ENCODE results near the gene AKAP6. TPM values are rescaled to one million over a fixed set of nuclear protein-coding genes. Genes with fewer than 3 reads are reported as not detected.

AKAP6 gene
- total RNA-seq, 1 donor from 2014 or later = 5.1 TPM

DNA sequence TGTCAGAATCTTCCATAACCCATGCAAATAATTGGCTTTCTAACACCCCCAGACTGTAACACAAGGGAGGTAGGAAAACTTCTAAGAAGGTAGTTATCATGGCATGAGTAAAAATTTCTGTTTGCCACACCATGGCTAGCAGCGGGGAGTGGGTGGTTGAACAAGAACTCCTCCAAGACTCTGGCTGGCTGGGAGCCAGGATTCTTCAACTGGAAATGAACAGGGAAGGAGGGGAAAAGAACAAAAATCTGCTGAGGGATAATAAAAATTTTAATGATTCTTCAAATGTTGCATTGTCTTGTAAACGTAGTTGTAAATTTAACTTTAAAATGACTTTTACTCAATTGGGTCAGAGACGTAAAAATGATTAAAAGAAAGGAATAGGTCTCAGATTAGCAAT lies 78.9 kb downstream of the AKAP6 start:
- DNase-seq (ENCODE audit: low read depth) = peak; percentile 65

GRCh38 chr14:32412103-32412502 lies 83.0 kb downstream of the AKAP6 start:
- no peak for DNase-seq (ENCODE audit: low read depth)

GRCh38 chr14:32412532-32412931 lies 83.4 kb downstream of the AKAP6 start:
- DNase-seq (ENCODE audit: low read depth) = no peak

DNA sequence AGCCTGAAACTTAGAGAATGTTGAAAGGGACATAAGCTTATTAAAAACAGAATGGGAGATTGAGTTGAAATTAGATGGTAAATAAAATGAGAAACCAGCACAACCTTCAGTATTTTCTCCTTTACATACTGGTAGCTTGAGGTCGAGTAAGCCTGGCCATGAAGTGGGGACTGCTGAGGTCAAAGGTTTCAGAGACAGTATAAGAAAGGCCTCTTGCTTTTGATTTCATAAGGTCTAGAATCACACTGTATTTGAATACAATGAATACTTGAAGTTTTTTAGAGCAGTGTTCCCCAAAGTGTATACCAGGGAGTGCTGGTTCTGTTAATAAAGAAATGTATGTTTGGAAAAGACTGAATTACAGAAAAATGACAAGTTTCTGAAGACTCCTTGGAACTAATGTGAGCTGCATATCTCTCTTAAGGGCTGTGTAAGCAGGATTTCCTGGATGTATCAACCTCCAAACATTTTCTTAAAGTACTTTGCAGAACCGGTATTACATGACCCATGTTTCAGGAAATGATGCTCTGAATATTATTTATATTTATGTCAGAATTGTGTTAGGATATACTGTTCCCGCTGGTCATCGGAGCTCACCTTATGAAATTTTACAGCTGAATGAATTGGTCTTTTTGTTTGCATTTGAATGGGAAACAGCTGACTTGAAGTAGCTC lies 85.0 kb downstream of the AKAP6 start:
- no peak for DNase-seq (ENCODE audit: low read depth)

DNA sequence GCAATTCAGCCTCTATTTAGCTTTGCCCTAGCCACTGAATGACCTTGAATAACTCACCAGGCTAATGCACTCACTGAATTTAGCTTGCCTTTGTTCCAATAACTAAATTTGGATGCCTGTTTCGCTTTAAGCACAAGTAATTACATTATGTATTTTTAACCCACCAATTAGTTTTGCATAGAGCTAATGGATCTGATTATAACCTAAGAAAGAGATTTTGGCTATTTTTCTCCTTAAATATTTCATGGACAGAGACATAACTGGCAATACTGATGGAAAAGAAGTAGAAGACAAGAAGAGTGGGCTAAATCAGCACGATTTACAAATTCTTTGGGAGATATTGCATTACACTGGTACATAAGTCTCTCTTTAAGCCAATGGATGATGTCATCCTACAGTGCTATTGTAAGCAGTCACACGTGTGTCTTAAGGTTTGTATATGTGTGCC lies 85.7 kb downstream of the AKAP6 start:
- no peak for DNase-seq (ENCODE audit: low read depth)

- DNase-seq (ENCODE audit: low read depth) = peak; percentile 94
Observed at GRCh38 chr14:32417956-32418552, 89.0 kb downstream of the AKAP6 start.

DNA sequence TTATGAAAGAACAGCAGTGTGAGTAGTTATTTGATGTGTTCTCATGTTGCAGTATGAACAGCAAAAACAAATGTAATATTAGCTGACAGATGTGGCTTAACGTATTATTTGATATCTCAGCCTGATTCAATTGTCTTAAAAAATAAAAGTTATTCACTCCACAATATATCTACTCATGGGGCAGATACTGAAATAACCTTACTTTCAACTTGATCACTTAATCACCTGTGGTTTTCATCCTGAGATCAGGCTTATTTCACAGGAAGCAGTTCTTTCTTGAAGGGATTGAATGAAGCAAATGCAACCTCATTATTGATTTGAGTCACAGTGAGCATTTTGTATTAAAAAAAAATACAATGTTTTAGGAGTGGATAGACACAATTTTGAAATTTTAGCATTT lies 90.3 kb downstream of the AKAP6 start:
- DNase-seq (ENCODE audit: low read depth) = peak; percentile 30

DNA sequence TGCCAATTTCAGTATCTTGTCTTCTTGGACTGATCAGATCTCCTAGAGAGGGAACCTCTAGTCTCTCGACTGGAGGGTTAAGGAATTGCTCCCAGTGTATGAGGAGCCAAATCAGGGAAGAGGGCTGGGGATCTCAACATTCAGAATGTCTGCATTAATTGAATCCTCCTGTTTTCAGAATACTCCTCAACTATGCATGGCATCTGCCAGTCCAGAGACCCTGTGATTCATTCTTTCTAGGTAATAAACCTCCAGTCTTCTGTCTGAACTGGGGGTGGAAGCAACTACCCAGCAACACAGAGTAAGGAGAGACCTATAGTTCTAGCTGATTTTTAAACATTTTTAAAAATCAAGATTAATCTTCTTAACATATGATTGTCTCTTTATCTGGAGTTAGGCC lies 92.7 kb downstream of the AKAP6 start:
- peak; percentile 52 for DNase-seq (ENCODE audit: low read depth)

- DNase-seq (ENCODE audit: low read depth) = no peak
Observed at GRCh38 chr14:32422440-32422839, 93.3 kb downstream of the AKAP6 start.

- DNase-seq (ENCODE audit: low read depth) = no peak
Observed at GRCh38 chr14:32426028-32426427, 96.9 kb downstream of the AKAP6 start.

DNA sequence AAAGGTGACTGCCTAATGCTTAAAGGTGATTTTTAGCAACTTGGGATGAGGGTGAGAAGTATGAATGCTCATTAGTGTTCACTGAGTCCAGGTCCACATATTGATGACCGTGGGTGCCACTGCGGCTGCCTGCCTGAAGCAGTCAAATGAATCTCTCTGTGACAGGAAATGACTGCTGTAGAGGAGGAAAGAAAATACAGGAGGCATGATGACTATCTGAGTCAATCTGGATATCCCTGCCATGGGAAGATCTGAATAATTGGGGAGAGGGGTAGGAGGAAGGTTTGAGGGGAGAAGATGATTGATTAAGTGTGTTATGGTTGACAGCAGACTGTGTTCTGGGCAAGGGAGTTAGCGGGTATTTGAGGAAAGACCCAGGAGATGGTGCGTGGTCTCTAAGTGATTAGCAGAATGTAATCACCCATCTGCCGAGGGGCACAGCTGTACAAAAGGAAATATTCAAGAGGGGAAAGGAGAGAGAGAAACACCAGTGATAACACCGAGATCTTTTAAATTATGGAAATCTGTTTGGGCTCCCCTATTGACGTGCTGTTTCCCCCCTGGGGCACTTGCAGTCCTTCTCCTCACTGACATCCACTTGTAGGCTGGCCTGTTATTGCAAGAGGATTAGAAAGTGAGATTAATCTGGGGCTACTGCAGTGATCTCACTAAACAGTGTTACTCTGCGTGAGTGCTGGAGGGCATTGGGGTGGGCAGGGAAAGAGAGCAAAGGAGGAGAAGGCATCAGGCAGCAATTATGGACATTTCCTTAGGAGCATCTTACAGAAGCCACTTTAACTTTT lies 97.7 kb downstream of the AKAP6 start:
- no peak for DNase-seq (ENCODE audit: low read depth)

GRCh38 chr14:32427726-32428528 lies 98.8 kb downstream of the AKAP6 start:
- DNase-seq (ENCODE audit: low read depth) = no peak

DNA sequence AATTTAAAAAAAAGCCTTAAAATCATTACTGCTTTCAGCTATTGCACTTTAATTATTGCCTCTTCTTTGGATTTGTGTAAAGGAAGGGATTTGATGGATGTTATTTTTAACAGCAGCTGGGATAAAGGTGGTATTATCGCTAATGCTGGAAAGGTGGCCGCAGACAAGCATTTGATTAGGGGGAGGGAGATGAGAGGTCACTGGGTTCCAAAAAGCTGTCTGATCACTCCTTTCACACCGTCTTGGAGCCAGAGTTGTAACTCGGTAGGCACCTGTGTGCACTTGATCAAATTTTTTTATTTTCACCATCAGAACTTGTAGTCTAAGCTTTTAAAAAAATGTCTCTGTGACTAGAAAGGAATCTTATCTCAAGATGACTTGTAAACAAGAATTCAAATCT lies 99.8 kb downstream of the AKAP6 start:
- no peak for DNase-seq (ENCODE audit: low read depth)

GRCh38 chr14:32430326-32430725 lies 101.2 kb downstream of the AKAP6 start:
- no peak for DNase-seq (ENCODE audit: low read depth)

- DNase-seq (ENCODE audit: low read depth) = no peak
Observed at GRCh38 chr14:32432813-32433538, 103.9 kb downstream of the AKAP6 start.

DNA sequence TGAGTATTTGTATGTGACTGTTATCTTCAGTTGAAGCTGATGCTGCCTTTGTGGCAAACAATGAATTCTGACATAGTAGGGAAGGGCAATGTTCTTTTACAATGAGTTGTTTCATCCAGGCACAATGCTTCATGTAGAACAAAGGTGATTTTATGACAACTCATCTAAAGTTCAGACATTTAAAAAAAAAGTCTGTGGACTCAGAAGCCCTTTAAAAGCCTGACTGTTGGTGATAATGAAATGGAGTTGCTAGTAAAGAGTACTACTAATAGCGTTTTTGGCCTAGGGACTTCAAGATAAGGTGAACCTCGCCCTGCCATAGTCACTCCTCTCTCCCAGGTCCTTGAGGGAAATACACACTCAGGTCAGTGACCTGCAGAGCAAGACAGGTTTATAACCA lies 105.1 kb downstream of the AKAP6 start:
- DNase-seq (ENCODE audit: low read depth) = no peak

GRCh38 chr14:32434880-32435279 lies 105.8 kb downstream of the AKAP6 start:
- DNase-seq (ENCODE audit: low read depth) = no peak

DNA sequence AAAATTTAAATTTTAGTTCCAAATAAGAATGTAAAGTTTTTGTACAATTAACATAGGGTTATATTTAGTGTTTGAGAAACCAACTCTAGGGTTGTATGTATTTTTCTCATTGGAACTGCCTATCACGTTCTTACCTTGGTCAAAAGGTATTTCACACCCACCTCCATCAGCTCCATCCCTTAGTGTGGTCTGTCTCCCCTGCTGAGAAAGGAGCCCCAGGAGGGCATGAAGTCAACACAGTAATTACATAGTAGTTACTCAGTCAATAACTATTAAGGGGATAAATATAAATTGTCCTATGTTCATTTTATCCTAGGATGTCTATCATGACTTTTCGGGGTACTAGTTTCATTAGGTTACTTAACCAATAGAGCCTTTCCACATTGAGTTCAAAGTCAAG lies 106.3 kb downstream of the AKAP6 start:
- no peak for DNase-seq (ENCODE audit: low read depth)

GRCh38 chr14:32436993-32437392 lies 107.9 kb downstream of the AKAP6 start:
- no peak for DNase-seq (ENCODE audit: low read depth)

- no peak for DNase-seq (ENCODE audit: low read depth)
Observed at GRCh38 chr14:32438517-32438916, 109.4 kb downstream of the AKAP6 start.

DNA sequence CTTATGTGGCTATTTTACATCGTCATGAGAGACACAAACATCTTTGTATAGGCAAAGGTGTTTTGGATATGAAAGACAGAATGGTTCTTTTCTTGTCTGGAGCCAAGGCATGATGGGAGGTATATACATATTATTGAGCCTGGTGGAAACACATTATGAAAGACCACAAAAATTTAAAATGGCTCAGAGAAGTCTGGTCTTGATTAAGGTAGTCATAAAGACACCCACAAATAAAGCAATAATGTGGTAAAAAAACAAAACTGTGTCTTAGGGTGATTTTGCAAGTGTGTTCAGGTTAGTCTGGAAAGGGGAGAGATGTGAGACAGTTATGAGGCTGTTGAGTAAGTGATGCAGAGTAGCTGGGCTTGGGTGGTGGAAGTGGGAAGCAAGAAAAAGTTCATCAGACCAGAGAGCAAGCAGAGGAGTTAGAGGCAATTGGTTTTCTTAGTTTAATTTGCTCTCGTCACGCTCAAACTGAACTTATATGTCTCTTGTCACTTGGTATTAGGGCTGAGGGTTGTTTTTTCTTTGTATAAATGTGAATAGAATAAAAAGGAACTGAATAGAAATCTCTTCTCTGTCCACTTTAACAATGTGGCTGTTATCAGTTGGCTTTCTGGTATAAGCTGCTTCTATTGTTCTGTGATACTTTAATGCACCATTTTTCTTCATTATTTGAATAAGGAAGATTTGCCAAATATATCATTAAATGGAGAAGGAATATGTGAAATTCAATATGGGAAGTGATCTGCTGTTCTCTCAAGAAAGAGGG lies 115.0 kb downstream of the AKAP6 start:
- no peak for DNase-seq (ENCODE audit: low read depth)

Measured in renal cortical epithelial cell (primary cell).